Measurements from ENCODE around the gene SECTM1.

Gene SECTM1

GRCh38 chr17:82297714-82298537 is 35.6 kb downstream of the SECTM1 start:
- DNase-seq, result peak; percentile 89

GRCh38 chr17:82297280-82297713 is 36.3 kb downstream of the SECTM1 start:
- peak; percentile 80 for DNase-seq

DNA sequence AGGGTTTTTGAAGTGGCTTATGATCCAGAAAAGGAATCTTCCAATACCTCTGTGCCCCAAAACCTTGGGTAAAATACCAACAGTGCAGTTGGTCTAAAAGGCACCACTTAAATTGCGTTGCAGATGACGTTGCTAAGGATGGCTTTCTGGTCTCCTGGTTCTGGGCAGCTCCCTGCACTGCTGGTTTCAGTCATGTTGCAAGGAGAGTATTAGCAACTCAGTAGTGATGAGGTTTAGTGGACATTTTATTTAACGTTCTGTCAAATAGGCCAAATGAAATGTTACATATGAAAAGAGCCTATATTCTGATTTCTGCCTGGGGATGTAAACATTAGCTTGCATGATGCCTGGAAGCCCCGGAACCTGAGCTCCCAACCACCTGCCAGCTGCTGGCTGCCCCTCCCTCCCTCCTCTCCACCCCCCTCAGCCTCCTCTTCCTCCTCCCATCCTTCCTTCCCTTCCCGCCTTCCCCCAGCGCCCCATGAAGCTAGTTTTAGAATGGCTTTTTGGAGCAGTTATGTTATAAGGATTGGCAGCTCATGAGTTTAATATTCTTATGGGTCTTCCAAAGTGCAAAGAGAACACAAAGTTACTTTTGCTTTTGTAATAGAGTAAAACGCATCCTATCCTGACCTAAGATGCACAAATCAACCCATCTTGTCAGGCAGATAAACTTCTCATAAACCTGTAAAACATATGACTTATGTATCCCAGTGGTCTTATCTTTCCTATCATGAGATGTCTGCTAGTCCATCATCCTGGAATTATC is 36.9 kb downstream of the SECTM1 start:
- no peak for DNase-seq

- no peak for DNase-seq
These were observed 38.1 kb downstream of the SECTM1 start for GRCh38 chr17:82295472-82295814.

DNA sequence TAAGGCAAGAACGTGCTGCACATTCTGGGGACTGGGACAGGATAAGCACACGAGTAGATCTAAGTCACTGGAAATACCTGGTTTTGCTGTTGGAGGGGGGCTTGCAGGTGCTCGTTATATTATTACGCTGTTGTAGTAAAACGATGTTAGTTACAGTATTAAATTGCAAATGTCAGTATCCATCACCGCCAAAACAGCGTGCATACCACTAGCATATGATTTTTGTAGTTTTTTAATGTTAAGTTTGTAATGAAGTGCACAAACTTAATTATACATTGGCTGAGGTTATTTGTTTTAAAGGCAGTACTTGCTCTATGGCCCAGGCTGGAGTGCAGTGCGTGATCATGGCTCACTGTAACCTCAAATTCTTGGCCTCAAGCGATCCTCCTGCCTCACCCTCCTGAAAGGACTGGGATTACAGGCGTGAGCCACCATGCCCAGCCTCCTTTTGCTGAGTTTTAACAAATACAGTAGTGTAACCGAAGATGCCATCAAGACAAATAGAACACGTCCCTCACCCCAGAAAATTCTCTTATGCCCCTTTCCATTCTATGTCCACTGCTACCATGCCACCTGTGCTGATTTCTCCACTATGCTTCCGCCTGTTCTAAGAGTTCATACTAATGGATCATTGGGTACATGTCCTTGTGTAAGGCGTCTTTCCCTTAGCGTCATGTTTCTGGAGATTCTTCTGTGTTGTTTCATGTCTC is 39.3 kb downstream of the SECTM1 start:
- DNase-seq, result no peak

- peak; percentile 97 for DNase-seq
These were observed 41.1 kb downstream of the SECTM1 start for GRCh38 chr17:82292251-82293154.

GRCh38 chr17:82291582-82292250 is 41.9 kb downstream of the SECTM1 start:
- DNase-seq, result no peak

DNA sequence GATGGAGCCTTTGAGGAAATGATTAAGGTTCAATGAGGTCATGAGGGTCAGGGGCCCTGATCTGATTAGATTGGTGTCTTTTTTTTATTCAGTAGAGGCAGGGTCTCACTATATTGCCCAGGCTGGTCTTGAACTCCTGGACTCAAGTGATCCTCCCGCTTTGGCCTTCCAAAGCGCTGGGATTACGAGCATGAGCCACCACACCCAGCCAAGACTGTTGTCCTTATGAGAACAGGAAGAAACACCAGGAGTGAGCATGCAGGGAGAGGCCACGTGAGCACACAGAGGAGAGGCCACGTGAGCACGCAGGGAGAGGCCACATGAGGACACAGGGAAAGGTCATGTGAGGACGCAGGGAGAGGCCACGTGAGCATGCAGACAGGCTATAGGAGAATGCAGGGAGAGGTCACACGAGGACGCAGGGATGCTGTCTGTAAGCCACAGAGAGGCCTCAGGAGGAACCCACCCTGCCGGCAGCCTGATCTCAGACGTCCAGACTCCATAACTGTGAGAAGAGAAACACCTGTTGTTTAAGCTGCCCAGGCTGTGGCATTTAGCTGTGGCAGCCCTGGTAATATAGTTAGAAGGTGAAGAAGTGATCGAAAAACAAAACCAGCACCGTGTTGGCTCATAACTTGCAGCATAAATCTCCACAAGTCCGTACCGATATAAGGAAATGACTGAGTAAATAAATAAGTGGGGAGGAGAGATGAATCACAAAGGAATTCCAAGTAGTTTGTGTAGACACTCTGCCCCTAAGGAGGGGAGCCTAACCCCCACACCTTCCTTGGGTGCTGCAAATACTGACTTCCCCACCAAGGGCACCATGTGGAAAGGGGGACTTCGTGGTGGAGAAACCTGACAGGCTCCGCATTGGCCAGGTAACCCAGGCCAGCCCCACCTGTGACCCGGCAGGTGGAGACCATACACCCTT is 45.4 kb downstream of the SECTM1 start:
- peak; percentile 63 for DNase-seq

DNA sequence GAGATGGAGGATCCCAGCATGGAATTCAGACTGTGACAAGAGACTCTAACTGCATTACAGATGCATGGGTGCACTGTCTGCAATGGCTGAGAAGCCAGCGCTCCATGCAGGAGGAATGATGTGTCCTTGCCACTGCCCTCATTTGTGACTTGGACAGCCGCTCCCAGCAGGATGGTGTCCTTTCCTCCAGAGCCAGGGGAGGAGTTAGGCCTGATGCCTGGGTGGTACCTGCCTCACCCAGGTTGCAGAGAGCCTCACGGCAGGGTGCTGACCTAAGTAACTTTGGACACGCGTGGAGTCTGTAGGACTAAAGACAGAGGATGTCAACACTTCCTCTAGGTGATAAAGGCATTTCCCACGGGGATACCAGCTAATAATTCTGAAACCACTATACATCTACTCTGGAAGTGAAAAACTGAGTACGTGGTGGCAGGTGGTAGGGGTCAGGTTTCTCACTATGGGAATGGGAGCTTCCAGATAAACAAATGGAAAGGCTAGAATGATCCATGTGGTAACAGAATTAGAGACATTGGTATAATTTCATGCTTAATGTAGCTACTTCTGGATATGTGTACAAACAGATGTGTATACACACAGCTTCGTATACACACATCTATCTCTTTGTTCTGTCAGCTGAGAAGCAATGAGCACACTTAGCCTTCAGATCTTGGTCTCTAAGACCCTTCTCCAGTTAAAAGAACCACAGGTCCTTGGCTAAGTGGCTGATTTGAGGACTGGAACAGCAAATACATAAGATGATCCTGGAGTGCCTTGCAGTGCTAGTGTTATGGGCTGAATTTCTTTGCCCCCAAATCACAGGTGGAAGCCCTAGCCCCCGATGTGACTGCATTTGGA is 46.3 kb downstream of the SECTM1 start:
- DNase-seq, result no peak

DNA sequence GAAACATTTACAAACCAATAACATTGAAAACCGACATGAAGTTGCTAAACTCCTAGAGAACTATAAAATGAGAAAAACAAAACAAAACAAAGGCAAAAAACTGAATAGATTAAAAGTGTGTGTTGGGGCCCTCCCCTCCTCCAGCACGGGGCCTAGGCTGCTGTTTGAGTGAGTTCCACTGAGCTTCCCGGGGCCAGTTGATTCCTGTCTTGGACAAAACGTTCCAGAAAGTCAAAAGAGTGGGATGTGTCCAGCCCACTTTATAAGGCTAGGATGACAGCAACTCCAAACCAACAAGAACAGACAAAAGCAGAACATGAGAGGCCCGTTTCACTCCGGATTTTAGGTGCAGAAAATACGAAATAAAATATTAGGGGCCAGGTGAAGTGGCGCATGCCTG is 48.4 kb downstream of the SECTM1 start:
- no peak for DNase-seq

- peak; percentile 61 for DNase-seq
These were observed 50.3 kb downstream of the SECTM1 start for GRCh38 chr17:82283208-82283749.

- no peak for DNase-seq
These were observed 51.0 kb downstream of the SECTM1 start for GRCh38 chr17:82282239-82283207.

GRCh38 chr17:82281502-82282238 is 51.9 kb downstream of the SECTM1 start:
- peak; percentile 88 for DNase-seq

DNA sequence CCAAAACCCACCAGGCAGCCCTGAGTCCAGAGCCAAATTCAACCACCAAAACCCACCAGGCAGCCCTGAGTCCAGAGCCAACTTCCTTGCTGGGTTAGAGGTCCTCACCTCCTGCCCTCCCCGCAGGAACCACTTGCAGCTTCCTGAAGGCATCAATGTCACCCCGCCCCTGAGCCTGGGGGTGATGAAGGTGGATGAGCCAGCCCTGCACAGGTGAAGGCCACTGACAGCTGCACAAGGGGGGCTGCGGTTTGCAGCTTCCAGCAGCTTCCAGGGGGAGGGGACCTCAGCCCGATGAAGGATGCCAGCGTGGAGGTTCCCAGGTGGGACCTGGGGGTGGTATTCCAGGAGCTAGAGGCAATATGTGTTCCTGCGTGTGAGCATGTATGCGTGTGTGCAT is 52.5 kb downstream of the SECTM1 start:
- DNase-seq, result no peak

DNA sequence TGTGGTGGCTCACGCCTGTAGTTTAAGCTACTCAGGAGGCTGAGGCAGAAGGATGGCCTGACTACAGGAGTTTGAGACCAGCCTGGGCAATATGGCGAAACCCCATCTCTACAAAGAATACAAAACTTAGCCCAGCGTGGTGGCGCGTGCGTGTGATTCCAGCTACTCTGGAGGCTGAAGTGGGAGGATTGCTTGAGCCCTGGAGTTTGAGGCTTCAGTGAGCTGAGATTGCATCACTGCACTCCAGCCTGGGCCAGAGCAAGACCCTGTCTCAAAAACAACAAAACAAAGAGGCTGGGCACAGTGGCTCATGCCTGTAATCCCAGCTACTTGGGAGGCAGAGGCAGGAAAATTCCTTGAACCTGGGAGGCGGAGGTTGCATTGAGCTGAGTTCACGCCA is 53.0 kb downstream of the SECTM1 start:
- DNase-seq, result no peak

- peak; percentile 86 for DNase-seq
These were observed 54.7 kb downstream of the SECTM1 start for GRCh38 chr17:82278786-82279391.

DNA sequence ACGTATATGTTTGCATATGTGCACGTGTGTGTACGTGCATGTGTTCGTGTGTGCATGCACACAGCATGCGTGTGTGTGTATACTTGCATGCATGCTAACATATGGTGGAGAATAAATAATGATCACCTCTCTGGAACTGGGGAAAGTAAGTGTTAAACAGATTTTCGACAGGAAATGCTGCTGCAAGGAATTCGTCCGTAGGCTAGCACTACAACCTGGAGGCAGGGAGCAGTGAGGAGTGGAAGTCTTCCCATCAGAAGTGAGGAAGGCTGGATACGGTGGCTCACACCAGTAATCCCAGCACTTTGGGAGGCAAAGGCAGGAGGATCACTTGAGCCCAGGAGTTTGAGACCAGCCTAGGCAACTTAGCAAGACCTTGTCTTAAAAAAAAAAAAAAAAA is 55.3 kb downstream of the SECTM1 start:
- DNase-seq, result no peak

Measured in inflammatory macrophage treated with lipopolysaccharide for 4 hours (primary cell).